IMR-90 (cell line): ENCODE data around the gene THOP1.

ENCODE experiments used
- BHLHE40 ChIP-seq: fragments of 150-350 bp; IDR thresholded peaks from 2 replicates; pipeline ENCODE4 v1.6.1; 2016; ENCODE audit warnings: mild to moderate bottlenecking, low read depth, low read length
- CEBPB ChIP-seq: IDR thresholded peaks from 2 replicates; pipeline ENCODE4 v1.6.1; 2012; ENCODE audit warnings: low read depth, low read length, improper control_type of control experiment
- CTCF ChIP-seq: conservative IDR thresholded peaks from 2 replicates; pipeline ENCODE4 v1.5.1; 2012; ENCODE audit warnings: mild to moderate bottlenecking, low read depth, low read length, improper control_type of control experiment
- MAFK ChIP-seq: IDR thresholded peaks from 2 replicates; pipeline ENCODE4 v1.6.1; 2012; ENCODE audit warnings: low read depth, low read length, improper control_type of control experiment
- MAZ ChIP-seq: IDR thresholded peaks from 2 replicates; pipeline ENCODE4 v1.6.1; 2012; ENCODE audit warnings: low read depth, mild to moderate bottlenecking, low read length, improper control_type of control experiment, moderate library complexity, borderline replicate concordance
- POLR2A ChIP-seq: IDR thresholded peaks from 2 replicates; pipeline ENCODE4 v1.6.1; 2012; ENCODE audit warnings: mild to moderate bottlenecking, low read depth, low read length
- RAD21 ChIP-seq: IDR thresholded peaks from 2 replicates; pipeline ENCODE4 v1.6.1; 2012; ENCODE audit warnings: low read length, improper control_type of control experiment
- SMC3 ChIP-seq: fragments of 150-350 bp; IDR thresholded peaks from 2 replicates; pipeline ENCODE4 v1.6.1; 2016; ENCODE audit warnings: low read depth, mild to moderate bottlenecking, antibody characterized with exemption, low read length, moderate library complexity
- USF2 ChIP-seq: fragments of 150-350 bp; IDR thresholded peaks from 2 replicates; pipeline ENCODE4 v1.6.1; 2017; ENCODE audit warnings: mild to moderate bottlenecking, antibody characterized with exemption, low read length, low read depth

DNA sequence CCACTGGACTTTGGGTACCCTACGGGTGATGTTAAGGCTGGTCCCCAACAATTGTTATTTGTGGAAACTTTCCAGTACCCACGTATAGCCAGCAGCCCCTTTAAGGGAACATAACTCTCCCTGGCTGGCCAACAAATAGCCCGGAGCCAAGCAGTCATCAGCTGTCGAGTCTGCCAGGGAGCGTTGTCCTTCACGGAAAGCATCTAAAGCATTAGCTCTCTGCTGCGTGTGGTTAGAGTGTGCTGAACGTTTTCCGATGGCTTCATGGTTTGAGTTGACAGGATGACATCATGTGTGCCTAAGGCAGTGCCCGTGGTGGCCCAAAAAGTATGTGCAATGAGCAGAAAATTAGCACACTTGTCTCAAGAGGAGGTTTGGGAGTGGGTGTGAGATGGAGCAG lies 78.5 kb downstream of the THOP1 start:
- TF ChIP-seq RAD21: no peak
- TF ChIP-seq BHLHE40: no peak
- TF ChIP-seq CTCF: no peak
- TF ChIP-seq MAFK: no peak
- TF ChIP-seq SMC3: no peak
- no peak for TF ChIP-seq MAZ
- TF ChIP-seq CEBPB: no peak
- no peak for TF ChIP-seq POLR2A
- no peak for TF ChIP-seq USF2
